Uterus (tissue), 4 donors: ENCODE measurements around the gene KCNQ1. TPM values are rescaled to one million over a fixed set of nuclear protein-coding genes. Genes with fewer than 3 reads are reported as not detected.

Experiments
- DNase-seq, 2 donors: peaks; one replicate each; pipeline ENCODE4 v3.0.0-alpha.2; 2019 to 2020
- H3K27ac ChIP-seq, 2 donors: fragments of 200-600 bp; sonication (generic); 1 replicate in 1 of 2; 2 replicates in 1 of 2; pipeline ENCODE4 v1.5.1; 2016 to 2018
- H3K27me3 ChIP-seq, 2 donors: fragments of 200-600 bp; sonication (generic); one replicate each; pipeline ENCODE4 v1.5.1; 2018 to 2019; ENCODE audit warnings: control low read depth in 1 of 2
- H3K36me3 ChIP-seq, 2 donors: fragments of 200-600 bp; sonication (generic); one replicate each; pipeline ENCODE4 v1.5.1; 2019; ENCODE audit warnings: control low read depth in 1 of 2
- H3K4me1 ChIP-seq, 2 donors: fragments of 200-600 bp; sonication (generic); one replicate each; pipeline ENCODE4 v1.5.1; 2018 to 2019; ENCODE audit warnings: control low read depth in 1 of 2
- H3K4me3 ChIP-seq, 2 donors: fragments of 200-600 bp; sonication (generic); 1 replicate in 1 of 2; 2 replicates in 1 of 2; pipeline ENCODE4 v1.5.1; 2018 to 2019; ENCODE audit warnings: mild to moderate bottlenecking in 1 of 2
- H3K9me3 ChIP-seq, 2 donors: fragments of 200-600 bp; sonication (generic); one replicate each; pipeline ENCODE4 v1.5.1; 2019; ENCODE audit warnings: control low read depth in 1 of 2
- POLR2A ChIP-seq, 2 donors: fragments of 450-650 bp; IDR thresholded peaks; one replicate each; pipeline ENCODE4 v1.6.1; 2016; ENCODE audit warnings: antibody characterized with exemption in 2 of 2, mild to moderate bottlenecking in 1 of 2, moderate library complexity in 1 of 2
- intact Hi-C: fragments of 100-400 bp; cut with DNase I; formaldehyde crosslinking; loops from one replicate; pipeline ENCODE4 v1.15.1; 2023; ENCODE audit warnings: low total_unique reads
- total RNA-seq, 4 donors: library from RNA; depleted of rRNA in 3 of 4; stranded (reverse); fragments of >200 nt in 3 of 4; gene quantifications; one replicate each; pipeline versions ENCODE4 v1.1.0 to v1.2.4, GENCODE V29; 2014 to 2023
- TF ChIP-seq, protein P1 (sequence below), 4 experiments: fragments of 200-600 bp in 2 of 4; fragments of 450-650 bp in 2 of 4; sonication (generic) in 2 of 4; IDR thresholded peaks; one replicate each; pipeline ENCODE4 v1.5.1; 2016 to 2019; ENCODE audit warnings: antibody characterized with exemption in 4 of 4, mild to moderate bottlenecking in 2 of 4, moderate library complexity in 1 of 4
- donor health status: DM: yes; HTN: yes; CAD: no.

The KCNQ1 gene
- total RNA-seq, 4 donors from 2014 or later = 2.6 to 10.4 (median 5.4) TPM

DNA sequence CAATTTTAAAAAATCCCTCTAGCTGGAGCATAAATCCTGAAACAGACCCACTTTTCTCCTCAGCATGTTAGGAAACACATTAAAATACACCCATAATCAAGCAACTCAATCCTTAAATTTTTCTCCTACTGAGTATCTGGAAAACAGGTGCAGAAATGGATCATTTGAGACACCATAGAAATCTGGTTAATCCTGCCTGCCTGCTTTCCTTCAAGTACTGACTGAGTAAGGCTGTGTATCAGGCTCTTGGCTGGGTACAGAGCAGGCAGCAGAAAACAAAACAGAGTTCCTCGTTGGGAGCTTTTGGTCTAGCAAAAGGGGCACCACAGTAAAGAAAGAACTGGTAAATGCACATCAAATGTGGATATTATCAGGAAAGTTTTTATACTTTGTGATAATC, 253.1 kb downstream of the KCNQ1 start:
- intact Hi-C loops = no loop called here

DNA sequence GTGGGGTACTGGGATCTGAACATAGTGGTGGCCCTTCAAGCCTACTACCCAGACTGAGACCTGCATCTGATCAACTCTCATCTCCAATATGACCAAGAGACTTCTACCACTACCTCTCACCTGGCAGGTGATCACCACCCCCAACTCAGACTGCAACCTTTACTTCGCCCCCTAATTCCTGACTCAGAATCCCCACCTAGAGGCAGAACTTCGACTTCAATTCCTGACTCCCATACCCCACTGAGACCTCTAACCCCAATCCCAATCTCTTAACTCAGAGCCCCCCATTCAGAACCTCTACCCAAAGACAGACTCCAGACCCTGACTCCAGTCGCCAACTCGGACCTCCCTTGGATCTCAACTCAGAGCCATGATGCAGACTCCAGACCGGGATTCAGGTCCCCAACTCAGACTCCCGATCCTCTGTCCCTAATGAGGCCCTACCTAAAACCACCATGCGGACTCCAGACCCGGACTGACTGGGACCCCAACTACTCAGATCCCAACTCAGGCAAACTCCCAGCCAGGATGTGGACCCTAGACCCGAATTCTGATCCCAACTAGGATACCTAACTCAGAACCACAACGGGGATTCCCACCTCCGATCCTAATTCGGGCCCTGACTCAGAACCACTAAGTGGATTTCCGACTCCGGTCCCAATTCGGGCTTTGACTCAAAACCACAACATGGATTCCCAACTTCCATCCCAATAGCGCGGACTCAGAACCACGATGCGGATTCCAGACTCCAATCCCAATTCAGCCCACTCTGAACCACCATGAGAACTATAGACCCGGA, 253.8 kb downstream of the KCNQ1 start:
- TF ChIP-seq POLR2A (IDR thresholded peaks at IDR 0.05) = no peak
- TF ChIP-seq, protein P1, sequence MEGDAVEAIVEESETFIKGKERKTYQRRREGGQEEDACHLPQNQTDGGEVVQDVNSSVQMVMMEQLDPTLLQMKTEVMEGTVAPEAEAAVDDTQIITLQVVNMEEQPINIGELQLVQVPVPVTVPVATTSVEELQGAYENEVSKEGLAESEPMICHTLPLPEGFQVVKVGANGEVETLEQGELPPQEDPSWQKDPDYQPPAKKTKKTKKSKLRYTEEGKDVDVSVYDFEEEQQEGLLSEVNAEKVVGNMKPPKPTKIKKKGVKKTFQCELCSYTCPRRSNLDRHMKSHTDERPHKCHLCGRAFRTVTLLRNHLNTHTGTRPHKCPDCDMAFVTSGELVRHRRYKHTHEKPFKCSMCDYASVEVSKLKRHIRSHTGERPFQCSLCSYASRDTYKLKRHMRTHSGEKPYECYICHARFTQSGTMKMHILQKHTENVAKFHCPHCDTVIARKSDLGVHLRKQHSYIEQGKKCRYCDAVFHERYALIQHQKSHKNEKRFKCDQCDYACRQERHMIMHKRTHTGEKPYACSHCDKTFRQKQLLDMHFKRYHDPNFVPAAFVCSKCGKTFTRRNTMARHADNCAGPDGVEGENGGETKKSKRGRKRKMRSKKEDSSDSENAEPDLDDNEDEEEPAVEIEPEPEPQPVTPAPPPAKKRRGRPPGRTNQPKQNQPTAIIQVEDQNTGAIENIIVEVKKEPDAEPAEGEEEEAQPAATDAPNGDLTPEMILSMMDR (IDR thresholded peaks at IDR 0.05) = no peak
- peak overlapping the region; percentile 83 to 84 for H3K27ac ChIP-seq
- no peaks in the 10 kb centered on the region for H3K36me3 ChIP-seq
- peak in 1 of 2 donors; percentile 12 for DNase-seq
- intact Hi-C loops = no loop called here
- H3K4me1 ChIP-seq = no peaks in the 10 kb centered on the region
- no peaks in the 10 kb centered on the region for H3K27me3 ChIP-seq
- H3K4me3 ChIP-seq = peak overlapping the region; percentile 69 to 78
- H3K9me3 ChIP-seq = no peaks in the 10 kb centered on the region

More for the DNA sequence above, 253.1 kb downstream of the KCNQ1 start:
- peak overlapping the region; percentile 69 to 78 for H3K4me3 ChIP-seq
- peak overlapping the region in 1 of 2 donors; percentile 83 for H3K27ac ChIP-seq
- peak in 1 of 2 donors; percentile 6 for DNase-seq
- H3K9me3 ChIP-seq = no peaks in the 10 kb centered on the region
- no peak for TF ChIP-seq POLR2A (IDR thresholded peaks at IDR 0.05)
- TF ChIP-seq, protein P1 (IDR thresholded peaks at IDR 0.05) = no peak
- H3K4me1 ChIP-seq = no peaks in the 10 kb centered on the region
- no peaks in the 10 kb centered on the region for H3K27me3 ChIP-seq
- H3K36me3 ChIP-seq = no peaks in the 10 kb centered on the region

DNA sequence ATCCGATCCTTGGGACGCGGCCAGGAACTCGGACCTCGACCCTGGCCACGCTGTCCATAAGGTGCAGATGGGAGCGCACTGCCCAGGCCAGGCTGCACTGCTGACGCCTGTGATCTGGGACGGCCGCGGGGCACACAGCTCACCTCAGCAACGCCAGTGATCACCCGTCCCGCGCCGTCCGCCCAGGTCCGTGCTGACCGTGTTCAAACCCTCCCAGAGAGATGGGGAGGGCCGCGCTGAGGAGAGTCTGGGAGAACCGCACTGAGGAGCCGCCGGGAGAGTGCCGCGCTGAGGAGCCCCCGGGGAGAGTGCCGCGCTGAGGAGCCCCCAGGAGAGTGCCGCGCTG, 254.3 kb downstream of the KCNQ1 start:
- peak; percentile 26 to 30 for DNase-seq
- no peaks in the 10 kb centered on the region for H3K4me1 ChIP-seq
- intact Hi-C loops = no loop called here
- H3K27me3 ChIP-seq = no peaks in the 10 kb centered on the region
- H3K27ac ChIP-seq = peak overlapping the region; percentile 83 to 84
- no peak for TF ChIP-seq POLR2A (IDR thresholded peaks at IDR 0.05)
- TF ChIP-seq, protein P1 (IDR thresholded peaks at IDR 0.05) = no peak
- no peaks in the 10 kb centered on the region for H3K36me3 ChIP-seq
- no peaks in the 10 kb centered on the region for H3K9me3 ChIP-seq
- H3K4me3 ChIP-seq = peak overlapping the region; percentile 69 to 78

DNA sequence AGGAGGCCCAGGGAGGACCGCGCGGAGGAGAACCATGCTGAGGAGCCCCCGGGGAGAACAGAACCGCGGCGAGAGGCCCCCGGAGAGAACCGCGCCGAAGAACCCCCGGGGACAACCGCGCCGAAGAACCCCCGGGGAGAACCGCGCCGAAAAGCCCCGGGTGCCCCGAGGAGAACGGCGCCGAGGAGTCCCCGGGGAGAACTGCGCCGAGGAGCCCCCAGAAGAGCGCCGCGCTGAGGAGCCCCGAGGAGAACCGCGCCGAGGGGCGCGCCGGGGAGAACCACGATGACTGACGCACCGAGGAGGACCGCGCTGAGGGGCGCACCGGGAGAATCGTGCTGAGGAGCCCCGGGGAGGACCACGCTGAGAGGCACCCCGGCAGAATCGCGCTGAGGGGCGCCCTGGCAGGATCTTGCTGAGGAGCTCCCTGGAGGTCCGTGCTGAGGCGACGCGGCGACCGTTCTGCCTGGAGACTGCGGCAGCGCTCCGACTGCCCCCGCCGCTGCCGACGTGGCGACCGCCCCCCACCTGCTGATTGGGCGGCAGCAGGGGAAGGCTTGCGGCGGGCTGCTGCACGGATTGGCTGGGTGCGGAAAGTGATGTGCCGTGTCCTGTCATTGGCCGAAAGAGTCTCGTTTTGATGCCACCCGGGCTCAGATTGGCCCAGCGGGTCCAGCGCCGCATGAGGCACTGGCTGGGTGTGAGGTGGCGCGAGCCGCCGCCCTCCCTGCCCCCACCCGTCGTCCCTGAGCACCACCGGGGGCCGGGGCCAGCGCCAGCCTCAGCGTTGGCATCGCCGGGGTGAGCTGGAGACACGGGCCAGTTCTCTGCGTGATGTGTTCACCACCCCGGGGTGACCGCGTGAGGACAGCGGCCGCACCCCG, 255.0 kb downstream of the KCNQ1 start, which contains the start of gene KCNQ1OT1:
Gene KCNQ1OT1, minus strand, starts transcription at position 464 of the 884 bp plus-strand sequence.
- Histone ChIP-seq H3K4me1 (no peaks in the 10 kb centered on the region), H3K36me3 (no peaks in the 10 kb centered on the region), H3K27me3 (no peaks in the 10 kb centered on the region), H3K27ac (peak within 1 kb of the TSS; percentile 93 to 95), H3K4me3 (peak within 1 kb of the TSS; percentile 69 to 78), H3K9me3 (no peaks in the 10 kb centered on the region)
- TF ChIP-seq, protein P1 (IDR thresholded peaks at IDR 0.05) = no peak
- TF ChIP-seq POLR2A (IDR thresholded peaks at IDR 0.05) = peak; percentile 89 to 96
- peak; percentile 92 for DNase-seq
- intact Hi-C loops = loop anchor here (10.0 kb wide), 1 partner anchor 185 kb away; the partner anchor contains the start of gene CDKN1C
